ENCODE data around the gene LRIG3. TPM values are rescaled to one million over a fixed set of nuclear protein-coding genes. Genes with fewer than 3 reads are reported as not detected.

LRIG3 gene
- 21.6 and 26.6 TPM in 2 replicates for total RNA-seq

GRCh38 chr12:58920102-58920960 lies at the start of gene LRIG3:
Gene LRIG3, minus strand, starts transcription at chr12:58920504. Its CDS starts 269 bp downstream, at chr12:58920235.

Measured in epithelial cell of alveolus of lung (primary cell).